GM21526 (cell line): ENCODE data around the gene ACSL3.
"Not testable (repeated sequence)": the region's sequence is repeated elsewhere in the genome, so short reads cannot be mapped to it uniquely, and the experiment has no call there.

ENCODE experiments used
- ATAC-seq: cut with Tn5 transposase; IDR thresholded peaks from one replicate; pipeline ENCODE4 v1.9.1; 2021; ENCODE audit warnings: moderate library complexity; ENCODE audit not compliant: unreplicated experiment, low FRiP score

The ACSL3 gene

DNA sequence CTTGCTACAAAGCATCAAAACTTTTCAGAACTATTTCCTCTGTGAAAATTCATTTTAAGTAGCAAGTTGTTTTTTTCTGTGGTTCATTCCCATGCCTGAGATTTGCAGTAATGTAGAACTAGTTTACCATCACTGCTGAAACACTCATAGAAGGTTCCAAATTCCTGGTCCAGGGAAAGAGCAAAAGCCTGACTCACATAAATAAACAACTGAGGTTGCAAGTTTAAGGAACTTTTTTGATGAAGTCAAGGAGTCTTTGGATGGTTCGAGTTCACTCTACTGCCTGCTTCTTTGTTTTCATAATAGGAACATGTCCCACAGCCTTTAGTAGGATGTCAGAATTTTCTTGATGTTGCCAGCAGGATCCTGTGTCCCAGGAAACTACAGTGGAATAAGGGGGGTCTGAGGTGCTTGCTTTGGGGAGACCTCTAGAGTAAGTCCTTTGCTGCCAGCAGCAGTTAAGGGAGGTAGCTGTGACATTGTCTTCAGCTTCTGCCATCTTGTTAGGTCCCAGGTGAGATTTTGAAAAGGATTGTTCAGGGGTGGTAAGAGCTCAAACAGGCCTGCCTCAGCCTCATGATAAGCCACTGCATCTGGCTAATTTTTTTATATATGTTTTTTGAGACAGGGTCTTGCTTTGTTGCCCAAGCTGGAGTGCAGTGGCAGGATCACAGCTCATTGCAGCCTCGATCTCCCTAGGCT is 43.9 kb downstream of the ACSL3 start:
- no peak for ATAC-seq

DNA sequence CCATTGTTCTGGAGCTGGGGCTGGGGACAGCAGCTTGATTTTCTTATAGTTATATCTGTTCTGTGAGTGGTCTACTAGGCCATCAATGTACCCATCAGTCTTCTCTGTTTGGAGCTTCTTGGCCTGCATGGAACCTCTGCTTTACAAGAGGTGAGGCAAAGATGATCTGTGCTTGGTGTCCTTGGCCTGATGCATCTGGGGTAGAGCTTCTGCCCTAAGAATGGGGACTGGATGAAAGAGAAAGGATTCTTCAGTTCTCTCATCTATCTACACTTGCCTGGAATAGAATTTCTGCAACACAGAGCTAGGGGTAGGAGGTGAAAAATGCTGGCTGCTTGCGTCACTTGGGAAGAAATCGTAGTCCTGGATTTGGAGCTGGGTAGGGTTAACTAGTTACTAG is 46.2 kb downstream of the ACSL3 start:
- ATAC-seq: no peak

DNA sequence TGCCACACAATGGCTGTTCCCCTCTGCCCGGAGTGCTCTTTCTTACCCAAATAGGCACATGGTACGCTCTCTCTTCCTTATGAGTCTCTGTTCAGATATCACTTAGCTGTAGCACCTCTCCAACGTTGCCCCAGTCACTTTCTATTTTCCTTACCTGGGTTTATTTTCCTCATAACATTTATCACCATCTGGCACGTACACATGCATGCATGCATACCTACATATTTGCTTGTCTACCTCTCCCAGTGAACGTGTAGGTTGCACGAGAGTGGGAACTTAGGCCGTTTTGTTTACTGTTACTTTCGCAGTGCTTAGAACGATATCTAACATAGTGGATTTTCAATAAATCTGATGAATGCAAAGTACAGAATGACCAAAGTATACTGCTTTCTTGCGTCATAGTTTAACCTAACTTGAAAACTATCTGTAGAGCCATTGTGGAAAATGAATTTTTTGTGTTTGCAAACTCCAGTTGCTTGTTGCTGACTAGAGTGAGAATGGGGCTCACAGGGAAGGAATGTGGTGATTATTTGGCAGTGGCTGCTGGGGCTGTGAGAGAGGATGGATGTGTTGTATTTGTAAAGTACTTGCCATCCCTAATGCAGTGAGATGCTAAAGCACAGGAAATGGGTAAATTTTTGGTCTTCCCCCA is 47.1 kb downstream of the ACSL3 start:
- no peak for ATAC-seq

DNA sequence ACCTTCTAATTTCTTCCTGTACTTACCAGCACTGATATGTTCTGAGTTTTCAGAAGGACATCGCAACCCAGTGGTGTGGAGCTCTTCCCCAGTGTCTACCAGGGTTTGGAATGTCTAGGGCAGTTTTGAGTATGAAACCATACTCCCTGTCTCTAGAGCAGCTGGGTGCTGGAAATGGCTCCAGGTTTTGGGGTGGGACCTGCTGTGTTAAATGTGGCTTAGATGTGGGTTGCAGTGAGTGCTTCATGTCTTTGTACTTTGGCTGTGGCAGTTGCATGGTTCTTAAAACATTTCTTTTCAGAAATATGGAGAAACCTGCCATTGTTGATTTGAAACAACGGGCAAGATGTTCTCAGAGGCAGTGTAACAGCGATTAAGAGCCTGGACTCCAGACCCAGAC is 48.5 kb downstream of the ACSL3 start:
- ATAC-seq: no peak

DNA sequence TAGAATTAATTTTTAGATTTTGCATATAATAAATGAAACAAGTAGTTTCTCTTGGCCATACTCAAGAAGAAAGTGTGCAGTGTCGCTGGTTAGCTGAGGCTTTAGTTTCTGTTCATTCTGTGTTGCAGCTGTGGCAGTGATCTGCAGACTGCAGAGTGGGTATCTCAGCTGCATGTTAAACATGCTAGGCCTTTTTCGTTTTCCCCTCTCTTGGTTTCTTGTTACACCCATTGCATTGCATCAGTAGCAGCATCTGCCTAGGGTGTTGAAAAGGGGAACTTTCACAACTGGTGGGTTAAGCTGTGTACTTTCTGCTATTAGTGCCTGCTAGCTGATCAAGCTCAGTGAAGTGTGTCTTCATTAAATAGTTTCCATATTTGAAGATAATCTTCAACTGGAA is 51.3 kb downstream of the ACSL3 start:
- ATAC-seq: peak; percentile 99

DNA sequence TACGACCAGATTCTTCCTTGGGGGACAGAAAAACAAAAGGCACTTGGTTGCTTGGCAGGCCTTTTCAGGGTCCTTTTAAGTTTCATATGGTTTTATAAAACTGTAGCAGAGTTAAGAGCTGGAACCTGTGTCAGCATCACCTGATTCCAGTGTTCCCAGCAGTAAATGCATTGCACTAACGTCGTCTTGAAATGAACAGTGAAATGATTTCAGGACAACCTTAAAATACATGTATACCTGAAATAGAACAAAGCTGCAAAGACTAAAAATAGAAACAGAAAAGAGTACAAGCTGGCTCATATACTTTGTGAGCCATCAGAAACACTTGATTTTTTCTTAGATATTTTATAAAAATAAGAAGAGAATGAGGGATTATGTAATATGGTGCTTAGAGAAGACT is 51.9 kb downstream of the ACSL3 start:
- ATAC-seq: no peak

DNA sequence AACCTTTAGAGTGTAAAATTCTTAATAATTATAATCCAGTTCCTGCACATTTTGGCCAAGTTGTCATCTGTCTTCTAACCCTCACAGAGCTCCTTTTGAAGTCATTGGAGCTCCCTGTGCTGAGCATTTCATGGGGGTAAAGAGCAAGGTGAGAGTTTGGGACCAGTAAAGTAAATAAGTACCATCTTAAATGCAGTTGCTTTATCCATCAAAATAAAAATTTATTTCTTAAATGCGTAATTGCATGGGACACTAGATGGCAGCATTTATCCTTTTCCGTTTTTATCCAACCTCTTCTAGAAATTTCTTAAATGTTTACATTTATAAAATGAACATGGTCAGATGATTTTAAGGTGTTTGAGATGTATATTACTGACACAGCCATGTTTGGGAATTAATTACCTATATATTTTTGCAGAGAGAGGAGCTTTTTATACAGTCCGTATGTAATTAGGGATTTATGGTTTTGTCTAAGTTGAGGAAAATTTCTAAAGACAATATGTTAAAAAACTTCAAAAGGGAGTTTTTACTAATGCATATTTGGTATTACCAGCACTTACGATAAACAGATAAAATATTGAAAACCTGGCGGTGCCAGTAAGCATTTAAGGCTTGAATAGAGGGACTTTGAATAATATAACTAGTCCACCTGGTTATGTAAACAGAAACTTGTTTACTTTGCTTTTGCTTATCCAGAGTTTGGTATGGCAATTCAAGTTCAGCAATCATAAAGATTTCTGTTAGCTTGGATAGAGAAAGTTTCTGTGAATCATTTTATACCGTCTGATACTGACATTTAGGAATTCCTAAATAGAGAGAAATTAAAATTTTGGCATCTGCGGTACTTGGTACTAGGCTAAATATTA is 54.5 kb downstream of the ACSL3 start:
- ATAC-seq: no peak

DNA sequence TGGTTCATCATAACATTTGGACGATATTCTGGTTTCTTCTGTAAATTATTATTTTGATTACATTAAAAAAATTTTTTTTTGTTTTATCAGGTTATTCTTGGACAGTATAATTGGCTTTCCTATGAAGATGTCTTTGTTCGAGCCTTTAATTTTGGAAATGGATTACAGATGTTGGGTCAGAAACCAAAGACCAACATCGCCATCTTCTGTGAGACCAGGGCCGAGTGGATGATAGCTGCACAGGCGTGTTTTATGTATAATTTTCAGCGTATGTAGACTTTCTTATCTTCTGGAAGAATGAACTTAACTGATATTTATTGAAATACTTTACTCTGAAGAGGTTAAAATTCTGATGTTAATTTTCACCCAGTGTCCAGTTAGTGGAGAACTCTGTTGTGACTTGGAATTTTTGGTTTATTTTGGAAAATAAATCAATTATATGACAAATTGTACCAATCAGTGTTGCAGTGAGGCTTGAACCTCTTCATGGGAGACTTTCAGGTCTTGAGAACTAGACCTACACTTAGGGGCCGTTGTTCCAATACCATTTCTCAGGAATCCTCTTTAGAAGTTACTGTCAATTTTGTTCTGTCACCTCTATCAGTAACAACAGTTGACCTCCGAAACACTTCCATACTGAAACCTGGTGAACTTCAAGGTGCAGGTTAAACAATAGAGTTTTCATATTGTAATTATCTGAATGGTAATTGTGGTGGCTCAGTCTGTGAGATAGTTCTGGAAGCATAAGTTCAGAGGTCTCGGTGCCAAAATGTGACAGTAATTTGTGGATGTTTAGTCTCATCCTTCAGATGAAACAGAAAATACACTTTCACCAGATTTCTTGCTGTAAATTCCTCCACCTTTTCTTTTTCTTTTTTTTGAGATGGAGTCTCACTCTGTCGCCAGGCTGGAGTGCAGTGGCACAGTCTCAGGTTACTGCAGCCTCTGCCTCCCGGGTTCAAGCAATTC is 55.7 kb downstream of the ACSL3 start:
- no peak for ATAC-seq

DNA sequence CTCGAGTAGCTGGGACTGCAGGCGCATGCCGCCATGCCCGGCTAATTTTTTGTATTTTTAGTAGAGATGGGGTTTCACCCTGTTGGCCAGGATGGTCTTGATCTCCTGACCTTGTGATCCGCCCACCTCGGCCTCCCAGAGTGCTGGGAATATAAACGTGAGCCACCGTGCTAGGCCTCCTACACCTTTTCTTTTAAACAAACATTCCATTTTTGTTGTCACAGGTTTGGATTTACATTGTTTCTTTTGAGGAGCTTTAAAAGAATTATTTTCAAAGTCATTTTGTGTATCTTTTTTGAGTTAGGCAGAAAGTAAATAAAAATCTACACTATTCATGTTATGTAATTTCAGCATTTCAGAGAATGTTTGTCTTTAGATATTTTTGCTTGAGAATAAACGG is 56.4 kb downstream of the ACSL3 start:
- ATAC-seq: not testable (repeated sequence)

DNA sequence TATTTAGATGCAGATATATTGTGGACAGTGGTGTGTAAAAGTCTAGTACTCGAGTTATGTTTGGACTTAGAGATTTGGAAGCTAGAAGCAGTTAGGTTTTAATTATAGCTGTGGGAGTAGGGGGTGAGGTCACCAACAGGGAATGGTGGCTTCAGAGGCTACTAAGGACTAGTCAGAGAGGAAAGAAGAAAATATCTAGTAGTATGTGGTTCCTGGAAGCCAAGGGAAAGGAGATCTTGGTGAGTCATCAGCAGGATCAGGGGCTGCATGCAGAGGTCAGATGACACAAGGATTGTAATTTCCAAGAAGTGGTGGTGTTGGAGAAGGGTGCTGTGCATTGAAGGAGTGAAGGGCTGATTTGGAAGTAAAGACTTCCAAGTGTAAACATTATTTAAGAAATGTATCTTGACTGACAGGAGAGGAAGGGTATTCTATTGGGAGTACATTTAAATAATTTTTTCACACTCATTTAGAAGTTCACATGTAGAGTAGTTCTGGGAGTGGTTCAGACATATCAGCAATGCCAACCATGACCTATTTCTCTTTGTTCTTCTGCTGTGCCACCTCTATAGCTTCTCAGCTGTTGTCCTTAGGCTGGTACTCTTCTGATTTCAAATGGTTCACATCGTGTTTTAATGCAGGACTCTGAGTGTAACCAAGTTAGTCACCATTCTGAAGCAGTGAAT is 59.1 kb downstream of the ACSL3 start:
- no peak for ATAC-seq

DNA sequence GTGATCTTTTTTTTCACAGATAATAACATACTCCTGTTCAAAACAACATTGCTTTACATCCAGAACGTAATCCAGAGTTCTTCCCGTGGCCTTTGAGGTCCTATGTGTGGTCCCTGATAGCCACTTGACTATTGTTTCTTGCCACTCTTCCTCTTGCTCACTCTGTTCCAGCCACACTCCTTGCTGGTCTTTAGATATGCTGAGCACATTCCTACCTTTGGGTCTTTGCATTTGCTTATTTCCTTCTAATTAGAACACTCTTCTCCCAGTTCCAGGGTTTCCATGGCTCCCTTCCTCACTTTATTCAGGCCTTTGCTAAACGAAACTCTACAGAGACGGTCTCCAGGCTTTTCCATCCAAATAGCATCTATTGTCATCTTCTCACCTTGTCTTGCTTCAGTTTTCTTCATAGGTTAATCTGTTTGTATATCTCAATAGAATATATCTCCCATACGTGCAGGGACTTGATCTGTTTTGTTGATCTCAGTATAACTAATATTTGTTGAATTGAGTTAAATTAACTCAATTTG is 59.9 kb downstream of the ACSL3 start:
- no peak for ATAC-seq

DNA sequence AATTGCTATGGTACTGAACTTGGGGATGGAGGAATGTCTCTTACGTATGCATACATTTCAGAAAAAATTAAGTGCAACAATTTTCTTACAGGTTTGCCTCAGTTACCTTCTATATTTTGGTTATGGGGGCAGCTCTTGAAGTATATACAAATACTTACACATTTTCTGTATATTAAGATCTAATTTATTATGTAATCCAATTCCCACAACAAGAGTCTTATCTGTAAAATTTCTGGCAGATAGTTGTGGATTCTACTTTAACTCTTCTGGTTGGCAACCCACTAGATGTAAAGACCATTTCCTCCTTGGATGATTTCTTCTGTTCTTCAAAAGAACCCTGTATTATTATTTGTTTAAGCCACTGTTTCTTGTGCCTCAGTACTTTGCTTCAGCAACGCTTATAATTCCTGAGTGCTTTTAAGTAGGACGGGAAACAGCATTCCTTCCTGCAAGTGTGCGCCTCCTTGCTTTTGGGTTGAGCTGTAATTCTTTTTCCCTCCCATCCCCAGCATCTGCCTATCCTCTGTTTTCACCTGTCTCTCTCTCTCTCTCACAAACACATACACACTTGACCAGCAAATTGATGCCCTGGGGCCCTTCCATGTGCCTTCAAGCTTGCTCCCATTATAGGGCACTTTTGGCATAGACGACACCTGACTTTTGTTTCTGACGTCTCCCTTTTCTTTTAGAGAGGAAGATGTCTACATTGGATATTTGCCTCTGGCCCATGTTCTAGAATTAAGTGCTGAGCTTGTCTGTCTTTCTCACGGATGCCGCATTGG is 61.4 kb downstream of the ACSL3 start:
- ATAC-seq: no peak

DNA sequence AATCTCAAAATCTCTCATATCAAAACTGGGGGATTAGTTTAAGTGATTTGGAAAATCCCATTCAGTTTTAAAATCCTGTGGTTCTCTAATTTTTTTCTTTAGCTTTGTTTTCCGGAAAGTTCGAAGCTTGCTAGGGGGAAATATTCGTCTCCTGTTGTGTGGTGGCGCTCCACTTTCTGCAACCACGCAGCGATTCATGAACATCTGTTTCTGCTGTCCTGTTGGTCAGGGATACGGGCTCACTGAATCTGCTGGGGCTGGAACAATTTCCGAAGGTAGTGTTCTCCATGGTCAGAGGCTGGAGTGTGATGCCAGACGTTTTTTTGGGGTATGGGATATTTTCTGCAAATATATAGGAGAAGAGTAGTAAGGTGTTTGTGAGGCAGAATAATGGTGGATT is 66.1 kb downstream of the ACSL3 start:
- ATAC-seq: no peak

DNA sequence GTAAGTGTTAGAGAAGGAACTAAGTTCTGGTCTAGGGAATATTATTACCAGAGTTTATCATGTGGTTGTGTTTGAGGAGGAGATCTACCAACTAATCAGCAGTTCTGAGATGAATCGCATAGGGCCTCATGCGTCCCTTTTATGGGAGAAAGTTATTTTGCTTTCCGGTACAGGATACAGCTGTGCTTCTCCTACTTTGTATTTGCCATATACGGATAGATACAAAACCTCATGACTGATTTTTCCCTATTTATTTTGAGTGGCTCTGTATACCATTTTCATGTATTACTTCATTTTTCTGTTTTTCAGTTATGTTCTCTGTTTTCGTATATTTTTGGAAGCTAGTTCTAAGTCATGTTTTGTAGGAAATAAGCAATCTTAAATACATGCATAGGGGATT is 66.8 kb downstream of the ACSL3 start:
- no peak for ATAC-seq

DNA sequence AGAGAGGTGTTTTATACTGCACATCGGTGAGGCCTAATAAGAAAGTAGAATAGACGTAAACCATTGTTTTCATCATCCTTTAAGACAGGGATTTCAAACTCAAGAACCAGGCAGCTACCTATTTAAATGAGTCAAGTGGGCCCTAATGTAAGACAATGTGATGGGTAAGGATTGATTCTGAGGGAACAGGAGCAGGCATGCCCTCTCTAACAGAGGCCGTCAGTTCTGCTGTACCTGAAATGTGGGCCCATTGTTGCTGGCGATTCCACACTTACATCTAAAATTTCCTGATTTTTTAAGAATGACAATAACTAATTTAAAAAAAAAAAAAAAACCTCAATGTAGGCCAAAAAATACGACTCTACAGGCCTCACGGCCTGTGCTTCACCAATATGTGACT is 67.5 kb downstream of the ACSL3 start:
- ATAC-seq: no peak

DNA sequence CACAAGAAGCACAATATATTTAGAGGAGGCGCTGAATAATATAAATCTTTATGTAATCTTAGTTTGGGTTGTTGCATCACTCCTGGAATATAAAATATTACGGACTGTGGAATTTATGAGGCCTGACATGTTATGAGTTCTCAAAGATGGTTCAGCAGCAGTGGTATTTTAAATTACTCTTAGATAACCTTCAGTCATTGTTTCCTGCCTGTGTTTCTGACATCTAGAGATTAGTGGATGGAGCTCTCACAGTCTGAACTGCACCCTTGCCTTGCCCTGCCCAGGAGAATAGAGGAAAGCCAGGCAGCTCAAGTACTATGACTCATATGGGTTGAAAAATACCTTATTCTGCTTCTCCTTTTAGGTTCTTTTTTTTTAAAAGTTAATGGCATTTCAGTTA is 70.0 kb downstream of the ACSL3 start:
- no peak for ATAC-seq

DNA sequence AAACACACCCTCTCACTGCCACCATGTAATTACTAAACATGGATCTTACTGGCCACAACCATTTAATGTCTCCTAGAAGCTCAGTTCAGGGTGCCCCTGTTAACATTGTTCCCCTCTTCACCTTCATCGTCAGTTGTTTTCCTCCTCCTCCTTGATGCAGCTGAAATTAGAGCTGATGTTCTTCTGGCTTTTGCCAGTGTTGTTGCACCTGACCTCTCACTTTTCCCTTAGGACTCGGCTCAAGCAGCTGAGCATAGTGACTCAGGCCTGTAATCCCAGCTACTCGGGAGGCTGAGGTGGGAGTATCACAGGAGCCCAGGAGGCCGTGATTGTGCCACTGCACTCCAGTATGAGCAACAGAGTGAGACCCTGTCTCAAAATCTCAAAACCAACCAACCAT is 70.8 kb downstream of the ACSL3 start:
- ATAC-seq: no peak

DNA sequence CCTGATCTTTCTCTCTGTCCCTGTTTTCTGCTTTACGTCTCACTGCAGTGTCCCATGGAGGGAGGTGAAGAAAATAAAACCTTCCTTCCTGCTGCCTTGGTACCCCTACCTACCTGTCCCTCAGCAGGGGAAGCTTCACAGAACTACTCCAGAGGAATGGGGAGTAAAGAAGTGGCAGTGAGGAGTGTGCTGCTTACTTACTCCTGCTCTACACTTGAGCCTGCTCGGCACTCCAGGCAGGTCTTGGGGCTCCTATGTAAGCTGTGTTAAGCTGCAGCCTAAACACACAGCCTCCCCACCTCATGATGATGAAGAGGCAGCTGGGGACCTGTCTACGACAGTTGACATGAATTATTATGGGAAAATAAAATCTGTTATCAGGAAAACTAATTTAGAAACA is 72.6 kb downstream of the ACSL3 start:
- ATAC-seq: no peak
